Osteocyte (in vitro differentiated cells): ENCODE measurements around the gene ODAD3. TPM values are rescaled to one million over a fixed set of nuclear protein-coding genes. Genes with fewer than 3 reads are reported as not detected.
"Not testable (repeated sequence)": the region's sequence is repeated elsewhere in the genome, so short reads cannot be mapped to it uniquely, and the experiment has no call there.

Experiments
- DNase-seq: peaks from one replicate; pipeline ENCODE4 v3.0.0; 2021; ENCODE audit warnings: mixed read lengths; ENCODE audit not compliant: unreplicated experiment; ENCODE audit errors: extremely low spot score
- H3K27ac Mint-ChIP-seq: one replicate; pipeline ENCODE4 v1.8.0; 2021; ENCODE audit warnings: mild to moderate bottlenecking, mixed read lengths; ENCODE audit not compliant: unreplicated experiment
- H3K27me3 Mint-ChIP-seq: one replicate; pipeline ENCODE4 v1.8.0; 2021; ENCODE audit warnings: mixed read lengths; ENCODE audit not compliant: unreplicated experiment
- H3K36me3 Mint-ChIP-seq: one replicate; pipeline ENCODE4 v1.8.0; 2021; ENCODE audit warnings: mixed read lengths; ENCODE audit not compliant: unreplicated experiment
- H3K4me1 Mint-ChIP-seq: one replicate; pipeline ENCODE4 v1.8.0; 2021; ENCODE audit warnings: mixed read lengths; ENCODE audit not compliant: unreplicated experiment
- H3K4me3 Mint-ChIP-seq: one replicate; pipeline ENCODE4 v1.8.0; 2021; ENCODE audit warnings: mild to moderate bottlenecking, moderate library complexity, mixed read lengths; ENCODE audit not compliant: unreplicated experiment
- H3K9me3 Mint-ChIP-seq: one replicate; pipeline ENCODE4 v1.8.0; 2021; ENCODE audit warnings: mixed read lengths; ENCODE audit not compliant: unreplicated experiment
- total RNA-seq: library from RNA; stranded (reverse); gene quantifications from 2 replicates; pipeline ENCODE4 v1.2.1, GENCODE V29; 2021
- TF ChIP-seq, protein P1 (sequence below): fragments of 200-600 bp; sonication (generic); IDR thresholded peaks from 2 replicates; pipeline ENCODE4 v1.5.0; 2021; ENCODE audit warnings: antibody characterized with exemption, mild to moderate bottlenecking, moderate library complexity

ODAD3 gene
- total RNA-seq, 1 donor from 2014 or later: not detected

DNA sequence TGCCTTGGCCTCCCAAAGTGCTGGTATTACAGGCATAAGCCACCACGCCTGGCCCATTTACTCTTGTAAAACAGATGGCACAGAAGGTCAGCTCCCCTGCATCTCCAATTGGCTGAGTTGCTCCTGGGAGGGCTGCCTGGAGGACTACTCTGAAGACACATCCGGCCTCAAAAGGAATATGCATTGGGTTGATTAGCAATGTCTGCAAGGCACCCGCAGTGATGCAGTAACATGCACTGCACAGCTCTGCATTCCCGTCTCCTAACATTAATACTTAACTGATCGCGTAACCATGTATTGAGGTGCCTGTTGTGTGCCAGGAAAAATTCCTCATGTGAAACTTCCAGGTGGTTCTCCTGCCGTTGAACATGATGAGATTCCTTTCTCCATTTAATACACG, 40.9 kb upstream of the ODAD3 start:
- no peak for DNase-seq
- no peak overlapping the region for H3K4me3 Mint-ChIP-seq
- H3K9me3 Mint-ChIP-seq: no peaks in the 10 kb centered on the region
- TF ChIP-seq, protein P1, sequence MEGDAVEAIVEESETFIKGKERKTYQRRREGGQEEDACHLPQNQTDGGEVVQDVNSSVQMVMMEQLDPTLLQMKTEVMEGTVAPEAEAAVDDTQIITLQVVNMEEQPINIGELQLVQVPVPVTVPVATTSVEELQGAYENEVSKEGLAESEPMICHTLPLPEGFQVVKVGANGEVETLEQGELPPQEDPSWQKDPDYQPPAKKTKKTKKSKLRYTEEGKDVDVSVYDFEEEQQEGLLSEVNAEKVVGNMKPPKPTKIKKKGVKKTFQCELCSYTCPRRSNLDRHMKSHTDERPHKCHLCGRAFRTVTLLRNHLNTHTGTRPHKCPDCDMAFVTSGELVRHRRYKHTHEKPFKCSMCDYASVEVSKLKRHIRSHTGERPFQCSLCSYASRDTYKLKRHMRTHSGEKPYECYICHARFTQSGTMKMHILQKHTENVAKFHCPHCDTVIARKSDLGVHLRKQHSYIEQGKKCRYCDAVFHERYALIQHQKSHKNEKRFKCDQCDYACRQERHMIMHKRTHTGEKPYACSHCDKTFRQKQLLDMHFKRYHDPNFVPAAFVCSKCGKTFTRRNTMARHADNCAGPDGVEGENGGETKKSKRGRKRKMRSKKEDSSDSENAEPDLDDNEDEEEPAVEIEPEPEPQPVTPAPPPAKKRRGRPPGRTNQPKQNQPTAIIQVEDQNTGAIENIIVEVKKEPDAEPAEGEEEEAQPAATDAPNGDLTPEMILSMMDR: no peak
- H3K36me3 Mint-ChIP-seq: no peaks in the 10 kb centered on the region
- no peak overlapping the region for H3K27ac Mint-ChIP-seq
- peaks cover 25% of the 10 kb centered on the region for H3K27me3 Mint-ChIP-seq
- peaks cover 4% of the 10 kb centered on the region for H3K4me1 Mint-ChIP-seq

DNA sequence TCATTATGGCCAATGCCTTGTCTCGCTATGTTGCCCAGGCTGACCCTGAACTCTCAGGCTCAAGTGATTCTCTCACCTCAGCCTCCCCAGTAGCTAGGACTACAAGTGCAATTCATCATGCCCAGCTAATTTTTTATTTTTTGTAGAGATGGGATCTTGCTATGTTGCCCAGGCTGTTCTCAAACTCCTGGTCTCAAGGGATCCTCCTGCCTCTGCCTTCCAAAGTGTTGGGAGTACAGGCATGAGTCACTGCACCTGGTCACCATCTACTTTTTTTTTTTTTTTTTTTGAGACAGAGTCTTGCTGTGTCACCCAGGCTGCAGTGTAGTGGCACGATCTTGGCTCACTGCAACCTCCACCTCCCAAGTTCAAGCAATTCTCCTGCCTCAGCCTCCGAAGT, 40.4 kb upstream of the ODAD3 start:
- not testable (repeated sequence) for DNase-seq, H3K9me3 Mint-ChIP-seq, H3K4me3 Mint-ChIP-seq, H3K27ac Mint-ChIP-seq, H3K36me3 Mint-ChIP-seq, H3K4me1 Mint-ChIP-seq
- peaks cover 25% of the 10 kb centered on the region for H3K27me3 Mint-ChIP-seq

DNA sequence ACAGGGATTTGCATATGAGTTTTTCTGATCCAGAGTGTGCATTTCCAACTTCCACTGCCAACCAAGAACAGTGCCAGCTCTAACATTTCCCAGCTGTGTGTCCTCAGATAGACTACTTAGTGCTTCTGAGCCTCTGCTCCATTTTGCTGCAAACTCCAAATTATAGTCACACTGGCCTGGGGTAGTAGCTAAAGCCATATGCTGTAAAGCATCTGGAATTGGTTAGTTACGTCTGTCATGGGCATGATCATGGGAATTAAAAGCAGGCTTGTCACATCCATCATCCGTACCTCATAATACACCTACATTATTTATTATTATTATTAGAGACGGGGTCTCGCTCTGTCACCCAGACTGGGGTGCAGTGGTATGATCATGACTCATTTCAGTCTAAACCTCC, 38.8 kb upstream of the ODAD3 start:
- no peak for DNase-seq
- peaks cover 19% of the 10 kb centered on the region for H3K27me3 Mint-ChIP-seq
- H3K4me3 Mint-ChIP-seq: no peak overlapping the region
- TF ChIP-seq, protein P1: no peak
- H3K27ac Mint-ChIP-seq: no peak overlapping the region
- H3K36me3 Mint-ChIP-seq: no peaks in the 10 kb centered on the region
- no peaks in the 10 kb centered on the region for H3K9me3 Mint-ChIP-seq
- no peaks in the 10 kb centered on the region for H3K4me1 Mint-ChIP-seq

DNA sequence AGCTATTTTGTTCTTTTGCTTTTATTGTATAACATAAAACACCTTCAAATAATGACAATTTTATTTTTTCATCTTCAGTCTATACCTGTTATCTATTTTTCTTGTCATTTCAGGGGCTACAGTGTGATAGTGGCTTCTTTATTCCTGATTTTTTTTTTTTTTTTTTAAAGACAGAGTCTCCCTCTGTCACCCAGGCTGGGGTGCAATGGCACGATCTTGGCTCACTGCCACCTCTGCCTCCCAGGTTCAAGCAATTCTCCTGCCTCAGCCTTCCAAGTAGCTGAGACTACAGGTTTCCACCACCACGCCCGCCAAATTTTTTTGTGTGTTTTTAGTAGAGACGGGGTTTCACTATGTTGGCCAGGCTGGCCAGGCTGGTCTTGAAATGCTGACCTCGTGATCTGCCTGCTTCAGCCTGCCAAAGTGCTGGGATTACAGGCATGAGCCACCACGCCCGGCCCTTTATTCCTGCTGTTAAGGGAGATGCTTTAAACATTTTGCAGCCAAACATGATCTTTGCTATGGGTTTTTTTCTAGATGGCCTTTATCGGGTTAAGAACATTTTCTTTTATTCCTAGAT, 33.4 kb upstream of the ODAD3 start:
- H3K9me3 Mint-ChIP-seq, H3K36me3 Mint-ChIP-seq, H3K4me3 Mint-ChIP-seq, DNase-seq, H3K27me3 Mint-ChIP-seq, H3K27ac Mint-ChIP-seq, H3K4me1 Mint-ChIP-seq: not testable (repeated sequence)

DNA sequence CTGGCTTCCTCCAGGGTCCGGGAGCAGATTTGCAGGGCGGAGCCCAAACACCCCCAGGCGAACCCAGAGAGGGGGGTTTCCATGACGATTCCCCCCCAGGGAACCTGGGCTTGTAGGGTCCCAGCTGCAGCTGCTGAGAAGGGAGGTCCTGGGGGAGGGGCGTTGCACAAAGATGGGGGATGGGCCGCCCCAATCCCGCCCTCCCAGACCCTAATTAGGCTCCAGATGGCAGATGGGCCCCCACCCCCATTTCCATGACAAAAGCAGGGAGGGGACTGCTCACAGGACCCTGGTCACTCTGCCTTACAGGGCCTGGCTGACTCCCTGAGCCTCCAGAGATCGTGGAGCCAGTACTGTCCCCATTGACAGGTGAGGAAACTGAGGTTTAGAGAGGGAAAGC, 30.7 kb upstream of the ODAD3 start:
- Mint-ChIP-seq H3K36me3 (no peaks in the 10 kb centered on the region), H3K4me3 (no peak overlapping the region), H3K9me3 (no peaks in the 10 kb centered on the region), H3K4me1 (no peaks in the 10 kb centered on the region), H3K27ac (no peak overlapping the region), H3K27me3 (no peaks in the 10 kb centered on the region)
- no peak for DNase-seq
- TF ChIP-seq, protein P1: no peak

DNA sequence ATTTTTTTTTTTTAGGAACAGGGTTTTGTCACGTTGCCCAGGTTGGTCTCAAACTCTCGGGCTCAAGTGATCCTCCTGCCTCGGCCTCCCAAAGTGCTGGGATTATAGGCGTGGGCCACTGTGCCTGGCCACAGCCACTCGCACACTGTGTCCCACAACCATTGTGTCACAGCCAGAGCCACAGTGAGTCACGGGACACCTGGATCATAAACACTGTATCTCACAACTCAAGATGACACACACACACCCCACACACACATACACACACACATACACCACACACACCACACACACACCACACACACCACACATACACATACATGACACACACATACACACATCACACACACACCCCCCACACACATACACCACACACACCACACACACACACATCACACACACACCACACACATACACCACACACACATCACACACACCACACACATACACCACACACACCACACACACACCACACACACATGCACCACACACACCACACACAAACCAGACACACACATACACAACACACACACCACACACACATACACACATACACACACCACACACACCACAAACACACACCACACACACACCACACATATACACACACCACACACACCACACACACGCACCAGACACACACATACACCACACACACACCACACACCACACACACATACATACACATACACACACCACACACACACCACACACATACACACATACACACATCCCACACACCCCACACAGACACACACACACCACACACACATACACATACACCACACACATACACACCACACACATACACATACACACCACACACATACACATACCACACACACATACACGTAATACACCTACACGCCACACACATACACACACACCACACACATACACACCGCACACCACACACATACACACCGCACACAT, 29.7 kb upstream of the ODAD3 start:
- Mint-ChIP-seq H3K27me3 (no peaks in the 10 kb centered on the region), H3K27ac (no peak overlapping the region), H3K9me3 (no peaks in the 10 kb centered on the region), H3K4me3 (no peak overlapping the region), H3K4me1 (no peaks in the 10 kb centered on the region), H3K36me3 (no peaks in the 10 kb centered on the region)
- no peak for DNase-seq
- TF ChIP-seq, protein P1: no peak
